HPDE6-E6E7 (cell line): ENCODE measurements around the gene PABPN1L.

Experiments
- DNase-seq: peaks from one replicate; pipeline ENCODE4 v3.0.0; 2011; ENCODE audit warnings: missing footprints; ENCODE audit errors: extremely low spot score

The PABPN1L gene, protein sequence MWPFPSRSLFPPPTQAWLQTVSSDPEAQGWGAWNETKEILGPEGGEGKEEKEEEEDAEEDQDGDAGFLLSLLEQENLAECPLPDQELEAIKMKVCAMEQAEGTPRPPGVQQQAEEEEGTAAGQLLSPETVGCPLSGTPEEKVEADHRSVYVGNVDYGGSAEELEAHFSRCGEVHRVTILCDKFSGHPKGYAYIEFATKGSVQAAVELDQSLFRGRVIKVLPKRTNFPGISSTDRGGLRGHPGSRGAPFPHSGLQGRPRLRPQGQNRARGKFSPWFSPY

GRCh38 chr16:88866151-88866920 is at the start of gene PABPN1L:
TSS of gene PABPN1L (minus strand) at chr16:88866660. CDS start at chr16:88866606, 54 bp downstream.
- DNase-seq = no peak

DNA sequence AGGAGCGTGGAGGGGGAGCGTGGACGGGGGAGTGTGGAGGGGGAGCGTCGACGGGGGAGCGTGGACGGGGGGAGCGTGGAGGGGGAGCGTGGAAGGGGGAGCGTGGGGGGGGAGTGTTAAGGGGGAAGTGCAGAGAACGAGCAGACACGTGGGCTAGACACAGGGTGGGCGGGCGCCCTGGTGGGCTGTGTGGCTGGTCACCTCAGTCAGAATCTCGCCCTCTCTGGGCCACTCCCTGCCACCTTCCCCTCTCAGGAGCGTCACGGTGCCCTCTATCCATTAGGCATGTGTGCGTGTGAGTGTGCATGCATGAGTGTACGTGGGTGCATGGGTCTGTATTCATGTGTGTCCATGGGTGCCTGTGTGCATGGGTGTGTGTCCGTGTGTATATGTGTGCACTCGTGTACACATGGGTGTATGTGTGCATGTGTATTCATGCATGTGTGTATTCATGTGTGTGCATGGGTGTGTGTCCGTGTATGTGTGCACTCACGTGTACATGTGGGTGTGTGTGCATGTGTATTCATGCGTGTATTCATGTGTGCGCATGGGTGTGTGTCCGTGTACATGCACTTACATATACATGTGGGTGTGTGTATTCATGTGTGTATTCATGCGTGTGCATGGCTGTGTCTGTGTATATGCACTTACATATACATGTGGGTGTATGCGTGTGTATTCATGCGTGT is 49.3 kb upstream of the PABPN1L start:
- DNase-seq = no peak

GRCh38 chr16:88914750-88915368 is 48.4 kb upstream of the PABPN1L start:
- no peak for DNase-seq

DNA sequence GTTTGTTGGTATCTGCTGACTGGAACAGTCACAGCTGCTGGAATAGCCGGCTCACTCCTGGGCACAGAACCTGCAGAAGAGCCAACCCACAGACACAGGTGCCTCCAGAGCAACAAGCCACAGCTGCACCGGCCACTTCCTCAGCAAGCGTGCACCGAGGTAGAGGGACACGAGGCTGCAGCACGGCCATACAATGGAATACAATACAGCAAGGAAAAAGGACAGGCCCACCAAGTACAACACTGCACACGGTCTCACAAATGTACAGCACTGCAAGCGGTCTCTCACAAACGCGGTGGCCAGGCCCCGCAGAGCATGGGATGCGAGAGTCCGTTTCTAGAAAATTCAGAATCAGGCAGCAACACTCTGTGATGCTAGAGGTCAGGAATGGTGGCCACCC is 47.4 kb upstream of the PABPN1L start:
- DNase-seq = no peak

- no peak for DNase-seq
Observed at GRCh38 chr16:88913001-88913612, 46.6 kb upstream of the PABPN1L start.

DNA sequence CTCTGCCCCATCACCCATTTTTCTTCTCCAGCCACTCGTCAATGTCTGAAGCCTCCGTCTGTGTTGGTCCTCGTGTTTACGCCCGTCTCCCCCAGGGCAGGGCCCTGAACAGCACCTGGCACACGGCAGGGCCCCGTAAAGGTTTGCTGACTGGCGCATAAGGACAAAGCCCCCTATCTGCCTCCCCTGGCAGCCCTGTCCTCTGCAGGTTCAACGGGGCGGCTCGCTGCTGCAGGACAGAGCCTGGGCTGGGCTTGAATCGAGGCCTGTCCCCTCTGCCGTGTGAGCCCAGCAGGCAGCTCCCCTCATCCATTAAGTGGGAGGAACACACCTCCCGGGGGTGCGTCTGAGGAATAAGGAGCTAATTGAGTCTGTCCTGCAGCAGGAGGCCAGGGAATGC is 46.1 kb upstream of the PABPN1L start:
- no peak for DNase-seq

- DNase-seq = no peak
Observed at GRCh38 chr16:88911946-88912310, 45.5 kb upstream of the PABPN1L start.

DNA sequence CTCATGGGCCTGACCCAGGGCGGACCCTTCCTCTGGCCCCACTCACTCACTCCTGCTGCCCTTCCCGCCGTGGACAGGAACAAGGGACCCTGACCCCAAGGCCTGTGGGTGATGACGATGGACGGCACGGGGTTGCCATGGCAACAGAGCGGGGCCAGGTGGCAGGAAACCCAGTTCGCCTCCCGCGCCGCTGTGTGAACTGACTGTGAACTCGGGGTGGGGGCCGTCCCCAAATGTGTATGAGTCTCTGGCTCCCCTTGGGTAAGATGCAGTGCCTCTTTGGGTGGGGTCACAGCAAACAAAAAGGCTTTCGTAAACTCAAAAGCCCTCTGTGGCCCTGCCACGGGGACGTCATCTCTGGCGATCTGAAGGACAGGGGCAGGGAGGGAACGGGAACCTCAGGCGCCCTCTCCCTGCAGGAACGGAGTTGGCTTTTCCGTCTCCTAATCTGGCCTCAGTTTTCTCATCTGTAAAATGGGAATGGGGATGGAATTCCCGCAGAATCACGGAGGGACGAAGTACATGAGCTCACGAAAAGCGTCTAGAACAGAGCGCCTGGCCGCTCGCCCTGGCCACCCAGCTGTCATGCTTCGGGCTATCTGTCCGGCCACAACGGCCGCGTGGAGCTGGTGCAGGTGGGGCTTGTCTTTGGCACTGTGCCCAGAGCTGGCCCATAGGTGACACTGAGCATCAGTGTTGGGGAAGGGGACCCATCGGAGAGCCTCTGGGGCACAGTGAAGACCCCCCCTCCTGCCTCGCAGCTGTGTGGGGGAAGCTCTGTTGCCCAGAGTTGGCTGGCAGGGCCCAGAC is 44.9 kb upstream of the PABPN1L start:
- DNase-seq = no peak

- no peak for DNase-seq
Observed at GRCh38 chr16:88910284-88911135, 44.0 kb upstream of the PABPN1L start.

- DNase-seq = no peak
Observed at GRCh38 chr16:88909431-88910210, 43.2 kb upstream of the PABPN1L start.

DNA sequence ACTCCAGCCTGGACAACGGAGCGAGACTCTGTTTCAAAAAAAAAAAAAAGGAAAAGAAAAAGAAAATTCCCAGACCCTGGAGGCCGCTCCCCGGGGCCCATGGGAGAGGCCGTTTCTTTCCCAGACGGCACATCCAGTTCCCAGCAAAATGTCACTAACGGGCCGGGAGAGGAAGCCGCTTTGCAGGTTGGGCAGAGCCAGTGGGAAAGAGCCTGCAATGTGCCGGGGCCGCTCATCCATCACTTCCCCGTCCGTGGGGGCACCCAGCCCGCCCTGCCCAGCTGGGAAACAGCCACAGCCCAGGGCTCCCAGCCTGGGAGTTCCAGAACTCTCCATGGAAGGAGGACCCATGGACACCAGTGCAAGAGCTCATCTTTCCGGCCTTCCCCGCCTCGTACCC is 41.8 kb upstream of the PABPN1L start:
- DNase-seq = no peak

DNA sequence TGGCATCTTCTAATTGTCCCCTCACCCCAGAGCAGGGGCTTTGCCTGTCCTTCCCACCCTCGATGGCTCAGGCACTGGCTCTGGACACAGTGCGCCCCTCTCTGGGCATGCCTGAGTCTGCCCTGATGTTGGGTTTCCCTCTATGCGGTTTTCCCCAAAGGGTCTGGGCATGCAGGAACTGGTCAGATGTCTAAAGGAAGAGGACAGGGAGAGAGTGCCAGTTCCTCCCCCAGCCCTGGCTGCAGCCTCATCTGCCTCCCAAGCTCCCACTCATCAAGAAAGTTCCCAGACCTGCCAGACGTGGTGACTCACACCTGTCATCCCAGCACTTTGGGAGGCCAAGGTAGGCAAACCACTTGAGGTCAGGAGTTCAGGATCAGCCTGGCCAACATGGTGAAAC is 41.3 kb upstream of the PABPN1L start:
- DNase-seq = peak; percentile 94

DNA sequence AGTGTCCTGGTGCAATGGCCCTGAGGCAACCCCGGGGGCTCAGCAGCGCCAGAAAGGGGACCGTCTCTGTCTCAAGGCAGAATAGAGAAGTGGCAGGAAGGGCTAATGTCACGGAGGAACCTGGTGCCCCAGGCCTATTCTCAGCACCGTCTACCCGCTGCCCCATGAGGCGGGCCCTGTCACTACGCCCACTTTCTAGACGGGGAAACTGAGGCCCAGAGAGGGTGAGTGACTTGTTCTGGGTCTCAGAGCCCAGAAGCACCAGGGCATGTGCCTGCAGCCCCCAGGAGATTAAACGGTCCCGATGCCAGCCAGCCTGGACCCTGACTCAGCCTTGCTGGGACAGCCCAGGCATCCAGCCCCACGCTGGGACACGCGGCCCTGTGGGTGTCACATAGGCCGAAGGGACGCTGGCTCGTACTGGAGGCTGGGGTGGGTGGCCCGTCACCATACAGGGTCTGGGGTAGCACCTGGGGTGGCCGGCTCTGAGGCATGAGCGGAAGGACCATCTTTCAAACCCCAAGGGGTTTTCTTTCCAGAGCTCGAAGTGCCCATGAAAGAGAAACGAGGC is 40.2 kb upstream of the PABPN1L start:
- no peak for DNase-seq

GRCh38 chr16:88906020-88906419 is 39.6 kb upstream of the PABPN1L start:
- DNase-seq = no peak

DNA sequence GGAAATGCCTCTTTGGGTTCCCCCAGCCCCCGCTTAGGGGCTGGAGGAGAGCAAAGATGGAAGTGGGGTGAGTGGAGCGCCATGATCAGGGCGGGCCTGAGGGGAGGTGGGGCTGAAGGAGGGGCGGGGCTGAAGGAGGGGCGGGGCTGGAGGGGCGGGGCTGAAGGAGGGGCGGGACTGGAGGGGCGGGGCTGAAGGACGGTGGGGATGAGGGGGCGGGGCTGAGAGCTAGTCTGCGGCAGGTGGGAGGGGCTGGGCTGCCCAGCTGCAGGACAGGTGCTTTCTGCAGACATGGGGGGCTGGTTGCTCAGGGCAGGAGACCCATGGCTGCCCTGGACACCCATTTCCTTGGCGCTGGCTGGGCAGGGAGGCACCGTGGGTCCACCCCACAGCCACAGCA is 39.1 kb upstream of the PABPN1L start:
- DNase-seq = peak; percentile 38

DNA sequence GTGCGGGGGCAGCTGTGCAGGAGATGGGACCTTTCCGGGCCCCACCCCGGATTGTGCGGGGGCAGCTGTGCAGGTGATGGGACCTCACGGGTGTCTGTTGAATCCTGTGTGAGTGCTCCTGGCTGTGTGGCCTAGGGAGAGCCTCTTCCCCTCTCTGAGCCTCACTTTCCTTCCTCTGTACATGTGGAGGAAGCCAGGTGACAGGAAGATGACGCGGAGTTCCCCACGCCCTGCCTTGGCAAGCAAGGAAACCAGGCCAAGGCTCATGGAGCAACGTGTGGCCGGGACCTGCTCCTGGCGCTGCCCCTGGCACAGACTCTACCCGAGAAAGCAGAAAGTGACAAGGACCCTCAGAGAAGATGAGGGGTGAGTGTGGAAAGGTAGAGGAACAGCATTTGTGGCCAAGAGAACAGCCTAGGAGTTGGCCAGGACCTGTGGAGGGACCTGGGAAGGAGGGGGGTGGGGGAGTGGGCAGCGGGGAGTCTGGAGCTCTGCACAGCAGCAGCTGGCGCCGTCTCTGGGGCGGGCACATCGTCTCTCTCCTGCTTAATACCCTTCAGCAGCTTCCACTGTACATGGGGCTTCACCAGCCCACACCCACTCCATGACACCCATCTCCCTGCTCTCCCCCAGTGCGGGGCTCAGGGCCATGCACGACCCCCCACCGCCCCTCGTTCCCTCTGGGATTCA is 38.4 kb upstream of the PABPN1L start:
- no peak for DNase-seq

GRCh38 chr16:88903267-88903666 is 36.8 kb upstream of the PABPN1L start:
- DNase-seq = no peak

- no peak for DNase-seq
Observed at GRCh38 chr16:88902744-88903143, 36.3 kb upstream of the PABPN1L start.
